Activated naive CD8-positive, alpha-beta T cell treated with anti-CD3 and anti-CD28 coated beads, Interleukin-2, amount 50 U/mL, for 24 hours (primary cell): ENCODE data around the gene UNC5B.

Source experiments
- ATAC-seq: fragments of 150-1000 bp; cut with Tn5 transposase; one replicate; pipeline ENCODE4 v1.10.0; 2021
- DNase-seq: peaks from one replicate; pipeline ENCODE4 v3.0.0; 2021
- H3K27ac Mint-ChIP-seq: one replicate; pipeline ENCODE4 v1.8.0; 2021; ENCODE audit warnings: mild to moderate bottlenecking, mixed read lengths
- H3K27me3 Mint-ChIP-seq: one replicate; pipeline ENCODE4 v1.8.0; 2021; ENCODE audit warnings: mixed read lengths
- H3K36me3 Mint-ChIP-seq: one replicate; pipeline ENCODE4 v1.8.0; 2021; ENCODE audit warnings: low read depth, mixed read lengths
- H3K4me1 Mint-ChIP-seq: one replicate; pipeline ENCODE4 v1.8.0; 2021; ENCODE audit warnings: mixed read lengths
- H3K4me3 Mint-ChIP-seq: one replicate; pipeline ENCODE4 v1.8.0; 2021; ENCODE audit warnings: mild to moderate bottlenecking, moderate library complexity, mixed read lengths
- H3K9me3 Mint-ChIP-seq: one replicate; pipeline ENCODE4 v1.8.0; 2021; ENCODE audit warnings: mixed read lengths

The UNC5B gene

GRCh38 chr10:71258046-71258445 lies 45.7 kb downstream of the UNC5B start:
- H3K9me3 Mint-ChIP-seq: no peaks in the 10 kb centered on the region
- DNase-seq (no peak), ATAC-seq (no peak)
- H3K4me1 Mint-ChIP-seq: no peaks in the 10 kb centered on the region
- no peak overlapping the region for H3K27ac Mint-ChIP-seq
- H3K4me3 Mint-ChIP-seq: no peak overlapping the region
- H3K27me3 Mint-ChIP-seq: peaks cover 2% of the 10 kb centered on the region
- H3K36me3 Mint-ChIP-seq: no peaks in the 10 kb centered on the region

DNA sequence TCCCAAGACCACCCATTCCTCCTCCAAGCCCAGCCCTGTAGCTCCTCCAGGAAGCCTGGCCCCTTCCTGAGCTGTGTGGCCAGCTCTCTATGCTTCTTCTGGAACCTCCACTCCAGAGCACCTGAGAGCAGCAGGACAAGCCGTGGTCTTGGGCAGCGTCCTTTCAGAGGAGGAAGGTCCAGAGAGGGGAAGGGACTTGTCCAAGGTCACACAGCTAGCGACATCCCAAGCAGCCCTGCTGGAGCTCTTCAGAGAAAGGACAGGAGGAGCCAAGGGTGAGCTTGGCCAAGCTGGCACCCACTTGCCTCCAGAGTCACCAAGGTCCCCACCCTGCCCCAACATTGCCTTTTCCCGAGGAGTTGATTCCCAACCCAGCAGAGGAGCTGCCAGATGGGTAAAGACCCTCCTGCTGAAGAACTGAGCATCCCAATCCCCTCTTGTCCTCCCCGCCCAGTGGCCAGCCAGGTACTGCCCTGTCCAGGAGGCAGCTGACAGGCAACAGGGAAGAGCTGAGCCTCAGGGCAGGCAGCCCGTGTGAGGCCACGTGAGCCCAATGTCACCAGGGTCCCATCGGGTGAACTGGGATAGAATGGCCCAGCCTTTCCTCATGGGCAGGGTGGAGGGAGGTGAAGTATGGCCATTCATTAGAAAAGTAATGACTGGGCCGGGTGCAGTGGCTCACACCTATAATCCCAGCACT lies 46.2 kb downstream of the UNC5B start:
- Mint-ChIP-seq H3K4me1 (no peaks in the 10 kb centered on the region), H3K4me3 (no peak overlapping the region), H3K27me3 (peaks cover 2% of the 10 kb centered on the region), H3K9me3 (no peaks in the 10 kb centered on the region), H3K36me3 (no peaks in the 10 kb centered on the region), H3K27ac (no peak overlapping the region)
- no peak for ATAC-seq
- no peak for DNase-seq

DNA sequence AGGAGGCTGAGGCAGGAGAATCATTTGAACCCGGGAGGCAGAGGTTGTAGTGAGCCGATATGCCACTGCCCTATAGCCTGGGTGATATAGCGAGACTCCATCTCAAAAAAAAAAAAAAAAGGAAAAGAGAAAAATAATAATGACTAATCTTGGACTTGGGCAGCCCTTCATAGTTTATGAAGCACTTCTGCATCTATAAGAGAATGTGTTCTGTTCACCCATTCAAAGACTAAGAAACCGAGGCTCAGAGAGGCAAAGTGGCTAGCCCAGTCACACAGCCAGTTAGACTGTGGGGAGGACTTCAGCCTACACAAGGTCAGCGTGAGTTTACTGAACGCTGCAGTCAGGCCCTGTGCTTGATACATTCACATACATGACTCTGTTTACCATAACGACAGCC lies 46.9 kb downstream of the UNC5B start:
- ATAC-seq (no peak), DNase-seq (no peak)
- H3K27ac Mint-ChIP-seq: no peak overlapping the region
- H3K27me3 Mint-ChIP-seq: peaks cover 2% of the 10 kb centered on the region
- H3K4me3 Mint-ChIP-seq: no peak overlapping the region
- no peaks in the 10 kb centered on the region for H3K4me1 Mint-ChIP-seq
- no peaks in the 10 kb centered on the region for H3K9me3 Mint-ChIP-seq
- H3K36me3 Mint-ChIP-seq: no peaks in the 10 kb centered on the region

DNA sequence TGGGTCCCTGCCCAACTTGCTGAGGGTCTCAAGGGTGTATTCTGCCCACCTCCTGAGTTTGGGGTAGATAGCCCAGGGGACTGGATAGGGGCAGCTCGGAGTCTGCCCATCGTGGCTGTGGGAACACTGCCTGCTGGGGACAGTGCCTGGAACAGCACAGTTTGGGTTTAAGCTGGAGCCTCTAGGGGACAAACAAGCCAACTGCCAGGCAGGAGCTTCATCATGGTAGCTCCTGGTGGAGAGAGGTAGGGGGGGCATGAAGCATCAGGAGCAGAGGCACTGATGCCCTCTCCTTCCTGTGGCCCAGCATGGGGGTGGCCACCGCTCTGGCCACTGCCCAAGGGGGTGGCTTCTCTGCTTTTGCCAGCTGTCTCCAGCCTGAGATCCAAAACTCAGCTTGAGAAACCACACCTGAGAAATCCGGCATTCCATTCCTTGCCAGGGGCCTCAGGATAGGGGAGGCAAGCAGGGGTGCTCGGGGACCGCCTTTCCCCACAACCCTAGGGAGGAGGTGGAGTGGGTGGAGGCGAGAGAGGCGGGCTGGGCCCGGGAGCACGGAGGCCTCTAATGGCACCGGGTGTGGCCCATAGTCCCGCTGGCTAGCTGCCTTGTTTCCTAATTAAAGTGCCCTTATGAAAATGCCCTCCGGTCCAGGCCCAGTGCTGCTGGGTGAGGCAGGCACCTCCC lies 47.6 kb downstream of the UNC5B start:
- Mint-ChIP-seq H3K36me3 (no peaks in the 10 kb centered on the region), H3K27ac (no peak overlapping the region), H3K4me3 (no peak overlapping the region), H3K9me3 (no peaks in the 10 kb centered on the region), H3K27me3 (peaks cover 2% of the 10 kb centered on the region), H3K4me1 (no peaks in the 10 kb centered on the region)
- no peak for DNase-seq
- ATAC-seq: no peak

DNA sequence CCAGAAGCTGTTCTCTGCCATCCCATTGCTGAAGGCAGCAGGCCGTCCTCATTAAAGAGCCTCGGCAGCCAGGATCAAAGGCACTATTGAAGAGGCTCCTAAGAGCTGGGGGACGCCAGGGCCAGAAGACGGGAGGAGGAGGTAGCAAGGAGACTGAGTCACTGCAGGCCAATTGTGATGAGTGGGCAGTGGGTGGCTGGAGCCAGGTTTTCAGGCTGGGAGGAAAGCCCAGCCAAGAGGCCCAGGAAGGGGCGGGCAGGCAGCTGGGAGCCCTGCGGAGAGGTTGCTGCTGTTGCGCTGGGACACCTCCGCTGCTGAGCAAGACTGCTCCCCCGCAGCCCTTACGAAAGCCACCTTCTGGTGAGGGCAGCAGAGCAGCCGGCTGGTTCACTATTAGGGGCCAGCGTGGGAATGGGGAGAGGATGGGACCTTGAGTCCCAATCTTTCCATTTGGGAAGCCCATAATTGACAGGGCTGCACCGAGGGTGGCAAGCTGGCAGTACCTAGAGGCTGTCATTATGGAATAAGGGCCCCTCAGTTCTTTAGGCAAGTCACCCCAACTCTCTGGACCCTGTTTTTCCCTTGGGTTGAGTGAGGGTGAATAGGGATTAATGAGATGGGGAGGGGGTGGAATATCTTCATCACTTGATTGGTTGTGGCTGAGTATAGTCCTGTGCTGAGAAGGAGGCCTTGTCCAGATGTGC lies 48.4 kb downstream of the UNC5B start:
- Mint-ChIP-seq H3K9me3 (no peaks in the 10 kb centered on the region), H3K4me3 (no peak overlapping the region), H3K4me1 (no peaks in the 10 kb centered on the region), H3K27me3 (peaks cover 2% of the 10 kb centered on the region), H3K27ac (no peak overlapping the region), H3K36me3 (no peaks in the 10 kb centered on the region)
- no peak for ATAC-seq
- no peak for DNase-seq

GRCh38 chr10:71262027-71262426 lies 49.7 kb downstream of the UNC5B start:
- no peaks in the 10 kb centered on the region for H3K4me1 Mint-ChIP-seq
- no peak for ATAC-seq

GRCh38 chr10:71262817-71263216 lies 50.4 kb downstream of the UNC5B start:
- Mint-ChIP-seq H3K36me3 (no peaks in the 10 kb centered on the region), H3K27me3 (no peaks in the 10 kb centered on the region), H3K27ac (no peak overlapping the region), H3K4me3 (no peak overlapping the region), H3K9me3 (no peaks in the 10 kb centered on the region), H3K4me1 (no peaks in the 10 kb centered on the region)
- ATAC-seq (no peak), DNase-seq (no peak)

More at GRCh38 chr10:71262027-71262426, 49.7 kb downstream of the UNC5B start:
- H3K27ac Mint-ChIP-seq: no peak overlapping the region
- H3K27me3 Mint-ChIP-seq: no peaks in the 10 kb centered on the region
- H3K4me3 Mint-ChIP-seq: no peak overlapping the region
- no peaks in the 10 kb centered on the region for H3K9me3 Mint-ChIP-seq
- no peaks in the 10 kb centered on the region for H3K36me3 Mint-ChIP-seq
- no peak for DNase-seq

- DNase-seq (no peak), ATAC-seq (no peak)
- Mint-ChIP-seq H3K36me3 (no peaks in the 10 kb centered on the region), H3K27me3 (no peaks in the 10 kb centered on the region), H3K9me3 (no peaks in the 10 kb centered on the region), H3K27ac (no peak overlapping the region), H3K4me3 (no peak overlapping the region), H3K4me1 (no peaks in the 10 kb centered on the region)
Measured at GRCh38 chr10:71263376-71263775, 51.0 kb downstream of the UNC5B start.

GRCh38 chr10:71264345-71265200 lies 52.2 kb downstream of the UNC5B start:
- no peaks in the 10 kb centered on the region for H3K4me1 Mint-ChIP-seq
- no peak overlapping the region for H3K27ac Mint-ChIP-seq
- H3K27me3 Mint-ChIP-seq: no peaks in the 10 kb centered on the region
- no peaks in the 10 kb centered on the region for H3K9me3 Mint-ChIP-seq
- H3K4me3 Mint-ChIP-seq: no peak overlapping the region
- ATAC-seq (no peak), DNase-seq (no peak)
- H3K36me3 Mint-ChIP-seq: no peaks in the 10 kb centered on the region

DNA sequence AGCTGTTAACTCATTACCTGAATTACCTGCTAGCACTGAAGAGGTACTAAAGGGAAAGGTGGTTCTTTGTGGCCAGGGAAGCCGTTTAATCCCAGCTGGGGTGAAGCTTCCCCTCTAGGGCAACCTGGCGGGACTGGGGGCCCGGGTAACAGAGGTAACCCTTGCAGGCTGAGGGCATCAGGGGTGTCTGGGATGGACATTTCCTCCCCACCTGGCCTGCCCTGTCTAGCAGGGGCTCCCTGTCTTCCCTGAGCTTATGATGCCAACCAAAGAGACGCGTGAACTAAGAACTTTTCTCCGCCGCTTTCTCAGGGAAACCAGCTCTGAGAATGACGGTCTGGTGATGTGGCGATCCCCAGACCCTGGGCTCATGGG lies 52.8 kb downstream of the UNC5B start:
- H3K36me3 Mint-ChIP-seq: no peaks in the 10 kb centered on the region
- no peak overlapping the region for H3K27ac Mint-ChIP-seq
- no peaks in the 10 kb centered on the region for H3K4me1 Mint-ChIP-seq
- DNase-seq: no peak
- H3K4me3 Mint-ChIP-seq: no peak overlapping the region
- H3K27me3 Mint-ChIP-seq: no peaks in the 10 kb centered on the region
- ATAC-seq: no peak
- H3K9me3 Mint-ChIP-seq: no peaks in the 10 kb centered on the region

DNA sequence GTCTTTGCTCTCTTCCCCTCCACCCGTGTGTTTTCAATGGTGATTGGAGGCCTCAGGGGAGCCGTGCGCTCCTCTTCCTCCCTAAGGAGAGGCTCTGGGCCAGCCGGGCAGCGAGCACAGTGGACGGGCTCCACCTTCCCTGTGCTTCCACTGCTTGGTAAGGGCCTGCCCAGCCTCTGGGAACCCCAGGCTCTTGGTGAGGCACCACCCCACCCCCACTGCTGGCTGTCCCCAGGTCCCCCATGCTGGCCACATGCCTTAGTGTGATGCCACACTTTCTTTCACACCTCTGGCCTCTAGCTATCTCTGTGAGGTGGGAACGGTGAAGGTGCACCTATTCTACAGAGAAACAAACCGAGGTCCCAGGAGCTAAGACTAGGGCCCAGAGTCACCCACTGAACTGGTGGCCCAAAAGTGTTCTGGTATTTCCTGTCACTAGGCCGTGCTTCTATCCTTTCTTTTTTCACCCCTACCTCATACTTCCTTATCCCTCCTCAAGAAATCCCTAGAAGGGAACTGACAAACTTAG lies 53.3 kb downstream of the UNC5B start:
- H3K9me3 Mint-ChIP-seq: no peaks in the 10 kb centered on the region
- no peak overlapping the region for H3K4me3 Mint-ChIP-seq
- H3K27ac Mint-ChIP-seq: no peak overlapping the region
- no peaks in the 10 kb centered on the region for H3K27me3 Mint-ChIP-seq
- no peaks in the 10 kb centered on the region for H3K36me3 Mint-ChIP-seq
- DNase-seq (no peak), ATAC-seq (no peak)
- H3K4me1 Mint-ChIP-seq: no peaks in the 10 kb centered on the region

GRCh38 chr10:71266147-71266917 lies 54.0 kb downstream of the UNC5B start:
- DNase-seq: no peak
- no peak overlapping the region for H3K27ac Mint-ChIP-seq
- no peak for ATAC-seq

GRCh38 chr10:71266918-71267442 lies 54.6 kb downstream of the UNC5B start:
- Mint-ChIP-seq H3K27ac (no peak overlapping the region), H3K27me3 (no peaks in the 10 kb centered on the region), H3K36me3 (no peaks in the 10 kb centered on the region), H3K4me3 (no peak overlapping the region), H3K9me3 (no peaks in the 10 kb centered on the region), H3K4me1 (no peaks in the 10 kb centered on the region)
- no peak for ATAC-seq
- no peak for DNase-seq

More at GRCh38 chr10:71266147-71266917, 54.0 kb downstream of the UNC5B start:
- Mint-ChIP-seq H3K36me3 (no peaks in the 10 kb centered on the region), H3K4me3 (no peak overlapping the region), H3K27me3 (no peaks in the 10 kb centered on the region), H3K4me1 (no peaks in the 10 kb centered on the region), H3K9me3 (no peaks in the 10 kb centered on the region)
